Measurements from ENCODE around the gene TBX2. TPM values are rescaled to one million over a fixed set of nuclear protein-coding genes. Genes with fewer than 3 reads are reported as not detected.

TBX2 gene
- total RNA-seq, 1 donor from 2014 or later: 8.6 TPM

DNA sequence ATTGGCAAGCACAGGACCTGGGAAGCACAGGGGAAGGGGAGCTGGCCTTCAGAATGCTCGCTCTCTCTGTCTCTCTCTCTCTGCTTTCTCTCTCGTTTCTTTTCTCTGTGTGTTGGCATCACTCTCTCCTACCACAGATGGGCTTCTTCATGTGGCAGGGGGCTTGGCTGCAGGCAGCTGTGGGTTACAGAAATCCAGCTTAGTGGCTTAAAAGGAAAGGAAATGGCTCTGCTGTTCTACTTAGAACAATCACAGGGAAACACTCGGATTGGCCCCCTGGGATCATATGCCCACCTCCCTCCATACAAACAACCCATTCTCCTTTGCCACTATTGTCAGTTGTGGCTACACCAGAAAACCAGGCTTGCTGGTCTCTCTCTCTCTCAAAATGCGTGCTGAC is 20.4 kb downstream of the TBX2 start:
- H3K27ac Mint-ChIP-seq (ENCODE audit: unreplicated experiment): no peak overlapping the region
- no peak for DNase-seq (ENCODE audit: low spot score)
- H3K4me1 Mint-ChIP-seq (ENCODE audit: low read depth): peaks cover 13% of the 10 kb centered on the region
- H3K27me3 Mint-ChIP-seq (ENCODE audit: low read depth): peaks cover 22% of the 10 kb centered on the region
- H3K4me3 Mint-ChIP-seq (ENCODE audit: unreplicated experiment): no peak overlapping the region
- no peaks in the 10 kb centered on the region for H3K9me3 Mint-ChIP-seq (ENCODE audit: low read depth)
- TF ChIP-seq, protein P1, sequence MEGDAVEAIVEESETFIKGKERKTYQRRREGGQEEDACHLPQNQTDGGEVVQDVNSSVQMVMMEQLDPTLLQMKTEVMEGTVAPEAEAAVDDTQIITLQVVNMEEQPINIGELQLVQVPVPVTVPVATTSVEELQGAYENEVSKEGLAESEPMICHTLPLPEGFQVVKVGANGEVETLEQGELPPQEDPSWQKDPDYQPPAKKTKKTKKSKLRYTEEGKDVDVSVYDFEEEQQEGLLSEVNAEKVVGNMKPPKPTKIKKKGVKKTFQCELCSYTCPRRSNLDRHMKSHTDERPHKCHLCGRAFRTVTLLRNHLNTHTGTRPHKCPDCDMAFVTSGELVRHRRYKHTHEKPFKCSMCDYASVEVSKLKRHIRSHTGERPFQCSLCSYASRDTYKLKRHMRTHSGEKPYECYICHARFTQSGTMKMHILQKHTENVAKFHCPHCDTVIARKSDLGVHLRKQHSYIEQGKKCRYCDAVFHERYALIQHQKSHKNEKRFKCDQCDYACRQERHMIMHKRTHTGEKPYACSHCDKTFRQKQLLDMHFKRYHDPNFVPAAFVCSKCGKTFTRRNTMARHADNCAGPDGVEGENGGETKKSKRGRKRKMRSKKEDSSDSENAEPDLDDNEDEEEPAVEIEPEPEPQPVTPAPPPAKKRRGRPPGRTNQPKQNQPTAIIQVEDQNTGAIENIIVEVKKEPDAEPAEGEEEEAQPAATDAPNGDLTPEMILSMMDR (IDR thresholded peaks at IDR 0.05): no peak
- H3K36me3 Mint-ChIP-seq (ENCODE audit: low read depth): no peaks in the 10 kb centered on the region

DNA sequence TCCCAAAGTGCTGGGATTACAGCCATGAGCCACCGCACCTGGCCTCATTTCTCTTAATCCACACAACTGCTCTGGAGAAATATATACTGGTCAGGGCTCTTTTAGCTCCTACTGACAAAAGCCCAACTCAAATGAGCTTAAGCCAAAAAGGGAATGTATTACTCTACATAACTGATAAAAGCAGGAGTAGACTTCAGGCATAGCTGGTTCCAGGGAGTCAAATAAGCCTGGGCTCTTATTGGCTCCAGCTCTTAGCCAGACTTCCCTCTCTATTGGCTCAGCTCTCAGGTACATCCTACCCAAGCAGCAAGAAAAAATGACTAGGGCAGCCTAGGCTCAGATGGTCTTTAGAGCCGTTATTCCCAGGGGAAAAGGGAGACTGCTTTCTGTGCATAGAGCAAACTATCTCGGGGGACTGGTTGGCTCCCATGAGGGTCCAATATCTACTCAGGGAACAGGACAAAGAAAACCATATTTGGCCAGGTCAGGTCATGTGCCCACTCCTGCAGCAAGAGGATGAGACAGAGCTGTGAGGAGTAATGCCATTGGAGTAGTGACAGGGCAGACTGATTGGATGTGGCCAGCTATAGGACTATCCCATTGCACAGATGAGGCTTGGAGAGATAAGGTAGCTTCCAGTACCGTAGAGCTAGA is 21.2 kb downstream of the TBX2 start:
- H3K9me3 Mint-ChIP-seq (ENCODE audit: low read depth): no peaks in the 10 kb centered on the region
- H3K4me1 Mint-ChIP-seq (ENCODE audit: low read depth): peaks cover 10% of the 10 kb centered on the region
- H3K27me3 Mint-ChIP-seq (ENCODE audit: low read depth): peaks cover 22% of the 10 kb centered on the region
- no peak overlapping the region for H3K27ac Mint-ChIP-seq (ENCODE audit: unreplicated experiment)
- TF ChIP-seq, protein P1 (IDR thresholded peaks at IDR 0.05): no peak
- DNase-seq (ENCODE audit: low spot score): no peak
- no peaks in the 10 kb centered on the region for H3K36me3 Mint-ChIP-seq (ENCODE audit: low read depth)
- H3K4me3 Mint-ChIP-seq (ENCODE audit: unreplicated experiment): no peak overlapping the region

DNA sequence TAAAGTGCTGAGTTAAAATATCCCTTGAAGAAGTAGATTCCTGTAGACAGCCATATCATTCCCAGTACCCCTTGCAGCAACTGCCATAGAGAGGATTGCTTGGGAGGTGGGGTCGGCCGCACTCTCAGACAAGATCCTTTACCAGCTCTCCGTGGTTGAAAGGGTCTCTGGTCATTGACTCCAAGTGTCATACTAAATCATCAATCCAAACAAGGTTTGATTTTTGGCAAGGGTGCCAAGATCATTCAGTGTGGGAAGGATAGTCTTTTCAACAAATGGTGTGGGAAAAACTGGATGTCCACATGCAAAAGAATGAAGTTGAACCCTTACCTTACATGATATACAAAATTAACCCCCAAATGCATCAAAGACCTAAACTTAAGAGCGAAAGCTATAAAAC is 21.8 kb downstream of the TBX2 start:
- Mint-ChIP-seq H3K4me3 (ENCODE audit: unreplicated experiment) (no peak overlapping the region), H3K27ac (ENCODE audit: unreplicated experiment) (no peak overlapping the region), H3K27me3 (ENCODE audit: low read depth) (peaks cover 22% of the 10 kb centered on the region), H3K36me3 (ENCODE audit: low read depth) (no peaks in the 10 kb centered on the region), H3K9me3 (ENCODE audit: low read depth) (no peaks in the 10 kb centered on the region), H3K4me1 (ENCODE audit: low read depth) (peaks cover 5% of the 10 kb centered on the region)
- TF ChIP-seq, protein P1 (IDR thresholded peaks at IDR 0.05): no peak
- DNase-seq (ENCODE audit: low spot score): no peak

DNA sequence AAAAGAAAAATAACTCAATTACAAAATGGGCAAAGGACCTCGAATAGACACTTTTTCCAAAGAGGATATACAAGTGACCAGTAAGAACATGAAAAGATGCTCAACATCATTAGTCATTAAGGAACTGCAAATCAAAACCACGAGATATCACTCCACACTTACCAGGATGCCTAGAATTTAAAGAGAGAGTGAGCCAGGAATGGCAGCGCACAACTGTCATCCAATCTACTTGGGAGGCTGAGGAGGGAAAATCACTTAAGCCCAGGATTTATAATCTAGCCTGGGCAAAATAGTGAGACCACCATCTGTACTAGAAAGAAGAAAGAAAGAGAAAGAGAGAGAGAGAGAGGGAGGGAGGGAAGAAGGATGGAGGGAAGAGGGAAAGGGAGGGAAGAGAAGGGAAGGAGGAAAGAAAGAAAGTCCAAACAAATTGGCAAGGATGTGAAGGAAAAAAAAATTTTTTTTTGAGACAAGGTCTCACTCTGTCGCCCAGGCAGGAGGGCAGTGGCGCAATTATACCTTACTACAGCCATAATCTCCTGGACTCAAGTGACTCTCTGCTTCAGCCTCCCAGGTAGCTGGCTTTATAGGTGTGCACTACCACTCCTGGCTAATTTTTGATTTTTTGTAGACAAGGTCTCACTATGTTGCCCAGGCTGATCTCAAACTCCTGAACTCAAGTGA is 22.6 kb downstream of the TBX2 start:
- Mint-ChIP-seq H3K27me3 (ENCODE audit: low read depth) (peaks cover 22% of the 10 kb centered on the region), H3K9me3 (ENCODE audit: low read depth) (no peaks in the 10 kb centered on the region), H3K36me3 (ENCODE audit: low read depth) (no peaks in the 10 kb centered on the region), H3K4me1 (ENCODE audit: low read depth) (peaks cover 3% of the 10 kb centered on the region), H3K27ac (ENCODE audit: unreplicated experiment) (no peak overlapping the region), H3K4me3 (ENCODE audit: unreplicated experiment) (no peak overlapping the region)
- no peak for DNase-seq (ENCODE audit: low spot score)
- TF ChIP-seq, protein P1 (IDR thresholded peaks at IDR 0.05): no peak

DNA sequence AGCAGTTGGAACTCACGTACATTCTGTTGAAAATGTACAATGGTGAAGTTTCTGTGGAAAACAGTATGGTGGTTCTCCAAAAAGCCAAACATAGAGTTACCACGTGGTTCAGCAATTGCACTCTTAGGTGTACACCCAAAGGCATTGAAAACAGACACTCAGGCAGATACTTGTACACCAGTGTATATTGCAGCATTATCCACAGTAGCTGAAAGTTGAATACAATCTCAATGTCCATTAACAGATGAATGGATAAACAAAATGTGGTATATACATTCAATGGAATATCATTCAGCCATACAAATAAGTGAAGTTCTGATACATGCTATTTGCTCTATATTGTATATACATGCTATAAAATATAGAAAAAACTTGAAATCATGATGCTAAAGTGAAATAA is 23.2 kb downstream of the TBX2 start:
- Mint-ChIP-seq H3K36me3 (ENCODE audit: low read depth) (no peaks in the 10 kb centered on the region), H3K27ac (ENCODE audit: unreplicated experiment) (no peak overlapping the region), H3K4me3 (ENCODE audit: unreplicated experiment) (no peak overlapping the region), H3K27me3 (ENCODE audit: low read depth) (peaks cover 22% of the 10 kb centered on the region), H3K9me3 (ENCODE audit: low read depth) (no peaks in the 10 kb centered on the region), H3K4me1 (ENCODE audit: low read depth) (peaks cover 3% of the 10 kb centered on the region)
- no peak for DNase-seq (ENCODE audit: low spot score)
- TF ChIP-seq, protein P1 (IDR thresholded peaks at IDR 0.05): no peak
